Panc1 (cell line): Measurements from ENCODE around the gene INPP5F. TPM values are rescaled to one million over a fixed set of nuclear protein-coding genes. Genes with fewer than 3 reads are reported as not detected.
"Not testable (repeated sequence)": the region's sequence is repeated elsewhere in the genome, so short reads cannot be mapped to it uniquely, and the experiment has no call there.

Experiments used
- ATAC-seq: fragments of 200-7000 bp; cut with Tn5 transposase; 2 replicates; pipeline ENCODE4 v1.9.1; 2020; ENCODE audit warnings: mild to moderate bottlenecking, moderate library complexity
- BruUV-seq: library from RNA; stranded (reverse); fragments of 400-500 nt; replicated peaks from 2 replicates; lab custom pipeline; 2021; lab: Mats Ljungman, UMichigan
- CTCF ChIA-PET: fragments of 300-600 bp; sonication (Branson Sonifier 250); formaldehyde crosslinking; loops from one replicate; lab custom pipeline; 2022; ENCODE audit warnings: antibody characterized with exemption; lab: Charles Lee
- POLR2A ChIA-PET: fragments of 300-600 bp; sonication (Branson Sonifier 250); formaldehyde crosslinking; loops from one replicate; lab custom pipeline; 2022; ENCODE audit warnings: antibody characterized with exemption; lab: Charles Lee
- DNase-seq: peaks from one replicate; pipeline ENCODE4 v3.0.0-alpha.2; 2010; ENCODE audit warnings: low read depth, low spot score
- H3K27ac ChIP-seq: 2 replicates; pipeline ENCODE4 v1.5.1; 2011; ENCODE audit warnings: mild to moderate bottlenecking, low read length, inconsistent platforms
- H3K27me3 ChIP-seq: fragments of 200-500 bp; sonication (Bioruptor generic); 2 replicates; pipeline ENCODE4 v1.6.0; 2014; ENCODE audit warnings: low read length, inconsistent platforms; ENCODE audit not compliant: control insufficient read depth, insufficient read depth
- H3K36me3 ChIP-seq: fragments of 200-500 bp; sonication (Bioruptor generic); 2 replicates; pipeline ENCODE4 v1.5.1; 2014; ENCODE audit warnings: inconsistent platforms, mild to moderate bottlenecking, low read length, moderate library complexity; ENCODE audit not compliant: control insufficient read depth, insufficient read depth
- H3K4me1 ChIP-seq: 2 replicates; pipeline ENCODE4 v1.5.1; 2011; ENCODE audit warnings: inconsistent platforms, mild to moderate bottlenecking, low read length, moderate library complexity; ENCODE audit not compliant: control insufficient read depth, insufficient read depth
- H3K4me3 ChIP-seq, 2 experiments: 2 replicates each; pipeline ENCODE4 v1.5.1; 2011 to 2012; ENCODE audit warnings: low read depth in 2 of 2, low read length in 2 of 2, mild to moderate bottlenecking in 2 of 2, inconsistent platforms in 1 of 2, moderate library complexity in 1 of 2
- H3K9me3 ChIP-seq: fragments of 200-500 bp; sonication (Bioruptor generic); 2 replicates; pipeline ENCODE4 v1.5.1; 2014; ENCODE audit warnings: low read depth, mild to moderate bottlenecking, inconsistent platforms, low read length, moderate library complexity; ENCODE audit not compliant: control insufficient read depth, insufficient read depth
- POLR2AphosphoS5 ChIP-seq: IDR thresholded peaks from 2 replicates; pipeline ENCODE4 v1.6.1; 2012; ENCODE audit warnings: mild to moderate bottlenecking, low read depth, low read length, moderate library complexity
- REST ChIP-seq, 2 experiments: IDR thresholded peaks; 2 replicates each; pipeline ENCODE4 v1.6.1; 2011 to 2012; ENCODE audit warnings: low read depth in 2 of 2, control low read depth in 1 of 2, low read length in 1 of 2, mild to moderate bottlenecking in 1 of 2, moderate library complexity in 1 of 2; ENCODE audit not compliant: insufficient read depth in 1 of 2
- SIN3A ChIP-seq: IDR thresholded peaks from 2 replicates; pipeline ENCODE4 v1.6.1; 2012; ENCODE audit warnings: low read depth, mild to moderate bottlenecking, low read length, moderate library complexity, borderline replicate concordance; ENCODE audit not compliant: insufficient read depth
- TCF7L2 ChIP-seq: IDR thresholded peaks from 2 replicates; pipeline ENCODE4 v1.6.1; 2011; ENCODE audit warnings: mild to moderate bottlenecking, low read depth, low read length, inconsistent platforms
- in situ Hi-C: cut with HindIII; loops from 2 replicates; pipeline ENCODE4 v1.10.0; 2016; ENCODE audit warnings: low sequenced_read_pairs, low pct_unique_long_range_greater_than_20kb
- intact Hi-C: fragments of 100-400 bp; cut with micrococcal nuclease; formaldehyde crosslinking; loops from one replicate; pipeline ENCODE4 v1.10.0; 2022; ENCODE audit not compliant: unreplicated experiment
- total RNA-seq: library from RNA; stranded (reverse); gene quantifications from one replicate; pipeline ENCODE4 v1.2.1, GENCODE V29; 2021; ENCODE audit not compliant: unreplicated experiment
- TF ChIP-seq, protein P1 (sequence below): fragments of 450-650 bp; IDR thresholded peaks from 2 replicates; pipeline ENCODE4 v1.5.1; 2017; ENCODE audit warnings: mild to moderate bottlenecking

Gene INPP5F
- total RNA-seq, 1 experiment from 2014 or later = 26.7 TPM

DNA sequence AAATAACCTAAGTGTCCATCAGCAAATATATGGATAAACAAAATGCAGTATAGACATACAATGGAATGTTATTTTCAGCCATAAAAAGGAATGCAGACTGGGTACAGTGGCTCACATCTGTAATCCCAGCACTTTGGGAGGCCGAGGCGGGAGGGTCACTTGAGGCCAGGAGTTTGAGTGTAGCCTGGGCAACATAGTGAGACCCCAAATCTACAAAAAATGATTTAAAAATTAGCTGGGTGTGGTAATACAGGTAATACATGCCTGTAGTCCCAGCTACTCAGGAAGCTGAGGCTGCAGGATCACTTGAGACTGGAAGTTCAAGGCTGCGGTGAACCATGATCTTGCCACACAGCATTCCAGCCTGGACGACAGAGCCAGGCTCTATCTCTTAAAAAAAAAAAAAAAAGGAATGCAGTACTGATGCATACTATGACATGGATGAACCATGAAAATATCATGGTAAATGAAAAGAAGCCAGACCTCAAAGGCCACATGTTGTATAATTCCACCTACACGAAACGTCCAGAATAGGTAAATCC, 139.9 kb downstream of the INPP5F start:
- in situ Hi-C loops (no loop called here), intact Hi-C loops (no loop called here)
- H3K4me3 ChIP-seq = no peak overlapping the region
- no peak for ATAC-seq
- no peaks in the 10 kb centered on the region for H3K27me3 ChIP-seq
- TF ChIP-seq REST (IDR thresholded peaks at IDR 0.05; ENCODE audit: insufficient read depth in 1 of 2, low read depth in 2 of 2, low read length in 1 of 2) (no peak), POLR2AphosphoS5 (no peak), SIN3A (no peak), TCF7L2 (no peak)
- TF ChIP-seq, protein P1, sequence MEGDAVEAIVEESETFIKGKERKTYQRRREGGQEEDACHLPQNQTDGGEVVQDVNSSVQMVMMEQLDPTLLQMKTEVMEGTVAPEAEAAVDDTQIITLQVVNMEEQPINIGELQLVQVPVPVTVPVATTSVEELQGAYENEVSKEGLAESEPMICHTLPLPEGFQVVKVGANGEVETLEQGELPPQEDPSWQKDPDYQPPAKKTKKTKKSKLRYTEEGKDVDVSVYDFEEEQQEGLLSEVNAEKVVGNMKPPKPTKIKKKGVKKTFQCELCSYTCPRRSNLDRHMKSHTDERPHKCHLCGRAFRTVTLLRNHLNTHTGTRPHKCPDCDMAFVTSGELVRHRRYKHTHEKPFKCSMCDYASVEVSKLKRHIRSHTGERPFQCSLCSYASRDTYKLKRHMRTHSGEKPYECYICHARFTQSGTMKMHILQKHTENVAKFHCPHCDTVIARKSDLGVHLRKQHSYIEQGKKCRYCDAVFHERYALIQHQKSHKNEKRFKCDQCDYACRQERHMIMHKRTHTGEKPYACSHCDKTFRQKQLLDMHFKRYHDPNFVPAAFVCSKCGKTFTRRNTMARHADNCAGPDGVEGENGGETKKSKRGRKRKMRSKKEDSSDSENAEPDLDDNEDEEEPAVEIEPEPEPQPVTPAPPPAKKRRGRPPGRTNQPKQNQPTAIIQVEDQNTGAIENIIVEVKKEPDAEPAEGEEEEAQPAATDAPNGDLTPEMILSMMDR = no peak
- peaks cover 33% of the 10 kb centered on the region for H3K4me1 ChIP-seq
- H3K9me3 ChIP-seq = no peaks in the 10 kb centered on the region
- H3K36me3 ChIP-seq = no peaks in the 10 kb centered on the region
- BruUV-seq = no TSS peak
- H3K27ac ChIP-seq = no peak overlapping the region
- ChIA-PET POLR2A (no interaction called here), CTCF (no interaction called here)
- no peak for DNase-seq

DNA sequence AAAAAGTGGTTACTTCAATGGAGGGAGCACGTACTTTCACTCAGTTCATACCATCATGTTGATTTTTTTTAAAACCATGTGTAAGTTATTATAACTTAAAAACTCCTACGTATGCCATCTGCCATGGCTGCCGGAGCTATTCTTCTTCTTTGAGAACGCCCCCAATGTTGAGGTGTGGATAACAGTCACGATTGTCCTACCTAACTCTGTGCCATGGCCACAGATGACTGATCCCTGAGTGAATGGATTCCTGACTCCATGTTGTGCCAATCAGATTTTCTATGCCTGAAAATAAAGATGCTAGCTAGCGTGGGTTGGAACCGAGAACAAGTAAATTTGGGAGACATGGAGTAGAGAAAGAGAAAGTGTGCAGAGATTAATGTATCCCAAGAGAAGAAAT, 141.5 kb downstream of the INPP5F start:
- DNase-seq (no peak), ATAC-seq (no peak)
- Histone ChIP-seq H3K27me3 (no peaks in the 10 kb centered on the region), H3K9me3 (no peaks in the 10 kb centered on the region), H3K4me3 (no peak overlapping the region), H3K27ac (no peak overlapping the region), H3K36me3 (no peaks in the 10 kb centered on the region; the same call in 1 of the 2 replicates), H3K4me1 (peaks cover 30% of the 10 kb centered on the region)
- ChIA-PET POLR2A (no interaction called here), CTCF (no interaction called here)
- in situ Hi-C loops = no loop called here
- intact Hi-C loops = no loop called here
- TF ChIP-seq SIN3A = no peak
- TF ChIP-seq TCF7L2 = no peak
- TF ChIP-seq, protein P1 = no peak
- TF ChIP-seq POLR2AphosphoS5 = no peak
- TF ChIP-seq REST (IDR thresholded peaks at IDR 0.05; ENCODE audit: insufficient read depth in 1 of 2, low read depth in 2 of 2, low read length in 1 of 2) = no peak
- BruUV-seq = no TSS peak

- ChIA-PET POLR2A (interaction anchor here (0.6 kb wide), 1 partner anchor 233 kb away, joined by 3 read pairs; no protein-coding TSS in a partner anchor), CTCF (interaction anchor here (0.9 kb wide), 1 partner anchor 30 kb away, joined by 3 read pairs; no protein-coding TSS in a partner anchor)
- BruUV-seq, H3K4me3 ChIP-seq, in situ Hi-C loops, ATAC-seq, DNase-seq, H3K27me3 ChIP-seq, H3K36me3 ChIP-seq, intact Hi-C loops, H3K27ac ChIP-seq, H3K9me3 ChIP-seq: not testable (repeated sequence)
- H3K4me1 ChIP-seq = peaks cover 36% of the 10 kb centered on the region
These were observed 143.5 kb downstream of the INPP5F start for GRCh38 chr10:119869398-119869797.
